Prostate gland (tissue), 2 donors: ENCODE results near the gene CCDC134. TPM values are rescaled to one million over a fixed set of nuclear protein-coding genes. Genes with fewer than 3 reads are reported as not detected.

ENCODE experiments used
- total RNA-seq, 2 donors: library from RNA; depleted of rRNA; stranded (reverse); fragments of >200 nt; gene quantifications; one replicate each; pipeline ENCODE4 v1.1.0, GENCODE V29; 2016

CCDC134 gene
- total RNA-seq, 2 donors from 2014 or later = 12.0 to 20.7 TPM

Other genes starting within 250 kb of the CCDC134 start
- gene CSDC2, start 239.7 kb upstream of the CCDC134 start, total RNA-seq = 10 to 100 TPM in 1 of 2 donors, 1 to 10 TPM in 1; 7.2 to 93.6 TPM
- 10 to 100 TPM; 49.0 to 58.6 TPM for gene PMM1, start 210.8 kb upstream of the CCDC134 start, total RNA-seq
- 10 to 100 TPM; 16.0 to 22.9 TPM for gene DESI1, start 179.6 kb upstream of the CCDC134 start, total RNA-seq
- gene XRCC6, start 179.4 kb upstream of the CCDC134 start, total RNA-seq = 100 to 1,000 TPM; 247 to 254 TPM
- 100 to 1,000 TPM; 150 to 161 TPM for gene SNU13, start 111.8 kb upstream of the CCDC134 start, total RNA-seq
- gene MEI1, start 101.2 kb upstream of the CCDC134 start, total RNA-seq = 1 to 10 TPM in 1 of 2 donors, not detected in 1; 7.4 TPM
- 100 to 1,000 TPM in 1 of 2 donors, 10 to 100 TPM in 1; 62.7 to 128 TPM for gene SREBF2, start 32.4 kb downstream of the CCDC134 start, total RNA-seq
- not detected for gene SHISA8, start 114.4 kb downstream of the CCDC134 start, total RNA-seq
- under 1 TPM; 0.17 to 0.36 TPM for gene TNFRSF13C, start 126.1 kb downstream of the CCDC134 start, total RNA-seq
- gene CENPM, start 146.5 kb downstream of the CCDC134 start, total RNA-seq = 10 to 100 TPM; 10.3 to 10.8 TPM
- 1 to 10 TPM in 1 of 2 donors, under 1 TPM in 1; 0.46 to 2.3 TPM for gene SEPTIN3, start 168.8 kb downstream of the CCDC134 start, total RNA-seq
- 10 to 100 TPM in 1 of 2 donors, 1 to 10 TPM in 1; 1.6 to 12.7 TPM for gene WBP2NL, start 198.1 kb downstream of the CCDC134 start, total RNA-seq